WTC11 (cell line): ENCODE data around the gene POTEJ. TPM values are rescaled to one million over a fixed set of nuclear protein-coding genes. Genes with fewer than 3 reads are reported as not detected.
"Not testable (repeated sequence)": the region's sequence is repeated elsewhere in the genome, so short reads cannot be mapped to it uniquely, and the experiment has no call there.

Experiments
- ATAC-seq: fragments of 200-7000 bp; cut with Tn5 transposase; 2 replicates; pipeline ENCODE4 v1.10.0; 2021; ENCODE audit warnings: mild to moderate bottlenecking, moderate library complexity
- Bru-seq: library from RNA; stranded (reverse); fragments of 400-500 nt; gene quantifications from one replicate; lab custom pipeline; 2021; lab: Mats Ljungman, UMichigan
- CTCF ChIA-PET: fragments of 300-600 bp; sonication (Branson Sonifier 250); formaldehyde crosslinking; loops from one replicate; lab custom pipeline; 2021; ENCODE audit warnings: antibody characterized with exemption; lab: Charles Lee
- POLR2A ChIA-PET: fragments of 350-600 bp; sonication (Branson Sonifier 250); formaldehyde crosslinking; loops from one replicate; lab custom pipeline; 2021; ENCODE audit warnings: antibody characterized with exemption; lab: Charles Lee
- DNase-seq: peaks from one replicate; pipeline ENCODE4 v3.0.0; 2021; ENCODE audit warnings: low spot score
- H3K27ac Mint-ChIP-seq: 2 replicates; pipeline ENCODE4 v1.8.0; 2021; ENCODE audit warnings: mixed read lengths
- H3K27me3 Mint-ChIP-seq: 2 replicates; pipeline ENCODE4 v1.8.0; 2021; ENCODE audit warnings: low read depth, mild to moderate bottlenecking, moderate library complexity, mixed read lengths
- H3K36me3 Mint-ChIP-seq: 2 replicates; pipeline ENCODE4 v1.8.0; 2021; ENCODE audit warnings: mixed read lengths
- H3K4me1 Mint-ChIP-seq: 2 replicates; pipeline ENCODE4 v1.8.0; 2022; ENCODE audit warnings: mixed read lengths
- H3K4me3 Mint-ChIP-seq: 2 replicates; pipeline ENCODE4 v1.8.0; 2021; ENCODE audit warnings: mild to moderate bottlenecking, moderate library complexity, mixed read lengths
- H3K9me3 Mint-ChIP-seq: 2 replicates; pipeline ENCODE4 v1.8.0; 2021; ENCODE audit warnings: mixed read lengths
- long read RNA-seq, 3 experiments: library from RNA in 1 of 3; library from capped mRNA in 1 of 3; library from polyadenylated mRNA in 1 of 3; unstranded in 2 of 3; stranded (forward) in 1 of 3; transcript quantifications; one replicate each; pipeline ENCODE4 v2.0.0, GENCODE V29; 2021
- total RNA-seq: library from RNA; stranded (reverse); gene quantifications from 3 replicates; pipeline ENCODE4 v1.2.3, GENCODE V29; 2021

POTEJ gene
- total RNA-seq: 0.14 TPM in 1 of 3 replicates, not detected in the others
- percentile 23 among the genes with signal in this experiment for Bru-seq, nascent RNA
- long read RNA-seq, experiment 1: 0 reads
- long read RNA-seq, experiment 2: 0 reads
- long read RNA-seq, experiment 3: 0 reads

DNA sequence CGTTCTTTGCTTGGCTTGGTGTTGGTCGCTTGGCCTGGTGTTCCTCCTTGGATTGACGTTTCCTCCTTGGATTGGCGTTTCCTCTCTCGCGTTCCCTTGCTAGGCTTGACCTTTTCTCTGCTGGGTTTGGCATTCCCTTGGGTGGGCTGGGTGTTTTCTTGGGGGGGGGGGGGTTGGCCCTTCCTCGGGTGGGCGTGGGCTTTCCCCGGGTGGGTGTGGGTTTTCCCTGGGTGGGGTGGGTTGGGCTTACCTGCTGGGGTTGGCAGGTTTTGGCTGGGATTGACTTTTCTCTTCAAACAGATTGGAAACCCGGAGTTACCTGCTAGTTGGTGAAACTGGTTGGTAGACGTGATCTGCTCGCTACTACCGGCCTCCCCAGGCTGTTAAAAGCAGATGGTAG is at the start of gene POTEJ:
TSS of gene POTEJ (plus strand) at position 301 of the 400 bp plus-strand sequence. CDS start at position 394, 93 bp downstream.
- H3K36me3 Mint-ChIP-seq, H3K9me3 Mint-ChIP-seq, H3K4me1 Mint-ChIP-seq, H3K4me3 Mint-ChIP-seq, DNase-seq, POLR2A ChIA-PET, CTCF ChIA-PET, H3K27me3 Mint-ChIP-seq, H3K27ac Mint-ChIP-seq, ATAC-seq: not testable (repeated sequence)

DNA sequence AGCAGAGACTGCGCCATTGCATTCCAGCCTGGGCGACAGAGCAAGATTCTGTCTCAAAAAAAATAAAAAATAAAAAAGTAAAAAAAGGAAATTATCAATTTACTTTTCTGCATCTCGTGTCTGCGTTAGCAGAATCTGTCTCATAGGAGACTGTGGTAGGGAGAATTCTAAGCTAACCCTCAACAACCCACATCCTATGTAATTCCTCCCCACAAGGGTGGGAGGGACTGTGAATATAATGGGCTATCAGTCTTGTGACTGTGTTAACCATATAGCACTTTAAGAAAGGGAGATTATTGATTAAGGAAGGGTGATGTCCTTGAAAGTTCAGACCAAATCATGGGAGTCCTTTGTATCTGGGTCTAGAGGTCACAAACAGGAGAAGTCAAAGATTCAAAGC is 45.1 kb upstream of the POTEJ start:
- H3K27me3 Mint-ChIP-seq, H3K4me3 Mint-ChIP-seq, H3K9me3 Mint-ChIP-seq, DNase-seq, H3K27ac Mint-ChIP-seq, ATAC-seq, H3K36me3 Mint-ChIP-seq, CTCF ChIA-PET, H3K4me1 Mint-ChIP-seq, POLR2A ChIA-PET: not testable (repeated sequence)

DNA sequence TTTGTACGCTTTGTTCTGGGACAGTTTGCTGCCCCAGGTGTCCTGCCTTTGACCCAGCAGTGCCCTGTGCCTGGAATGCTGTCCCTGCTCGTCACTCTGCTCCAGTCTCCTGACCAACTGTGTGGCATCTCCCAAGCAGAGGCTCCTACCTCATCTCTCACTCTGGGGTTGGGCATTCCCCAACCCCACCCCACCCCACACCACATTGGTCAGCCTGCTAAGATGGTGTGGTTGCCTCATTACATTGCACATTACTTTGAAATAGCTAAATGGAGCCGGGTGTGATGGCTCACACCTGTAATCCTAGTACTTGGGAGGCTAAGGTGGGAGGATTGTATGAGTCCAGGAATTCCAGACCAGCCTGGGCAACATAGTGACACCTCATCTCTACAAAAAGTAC is 39.3 kb upstream of the POTEJ start:
- H3K4me3 Mint-ChIP-seq, H3K9me3 Mint-ChIP-seq, CTCF ChIA-PET, H3K4me1 Mint-ChIP-seq, H3K36me3 Mint-ChIP-seq, H3K27ac Mint-ChIP-seq, POLR2A ChIA-PET, H3K27me3 Mint-ChIP-seq, DNase-seq, ATAC-seq: not testable (repeated sequence)

DNA sequence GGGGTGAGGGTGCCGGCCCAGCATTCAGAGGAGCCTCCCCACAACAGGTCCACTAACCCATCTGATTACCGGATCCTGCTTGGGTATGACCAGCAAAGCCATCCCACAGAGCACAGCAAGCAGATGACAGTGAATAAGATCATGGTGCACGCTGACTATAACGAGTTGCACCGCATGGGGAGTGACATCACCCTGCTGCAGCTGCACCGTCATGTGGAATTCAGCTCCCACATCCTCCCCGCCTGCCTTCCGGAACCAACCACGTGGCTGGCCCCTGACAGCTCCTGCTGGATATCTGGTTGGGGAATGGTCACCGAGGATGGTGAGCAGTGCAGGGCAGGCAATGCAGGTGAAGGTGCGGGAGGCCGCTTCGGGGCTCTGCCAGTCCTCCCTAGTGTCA is 37.0 kb upstream of the POTEJ start:
- POLR2A ChIA-PET, H3K27ac Mint-ChIP-seq, DNase-seq, H3K4me3 Mint-ChIP-seq, H3K27me3 Mint-ChIP-seq, ATAC-seq, H3K36me3 Mint-ChIP-seq, H3K9me3 Mint-ChIP-seq, H3K4me1 Mint-ChIP-seq, CTCF ChIA-PET: not testable (repeated sequence)

DNA sequence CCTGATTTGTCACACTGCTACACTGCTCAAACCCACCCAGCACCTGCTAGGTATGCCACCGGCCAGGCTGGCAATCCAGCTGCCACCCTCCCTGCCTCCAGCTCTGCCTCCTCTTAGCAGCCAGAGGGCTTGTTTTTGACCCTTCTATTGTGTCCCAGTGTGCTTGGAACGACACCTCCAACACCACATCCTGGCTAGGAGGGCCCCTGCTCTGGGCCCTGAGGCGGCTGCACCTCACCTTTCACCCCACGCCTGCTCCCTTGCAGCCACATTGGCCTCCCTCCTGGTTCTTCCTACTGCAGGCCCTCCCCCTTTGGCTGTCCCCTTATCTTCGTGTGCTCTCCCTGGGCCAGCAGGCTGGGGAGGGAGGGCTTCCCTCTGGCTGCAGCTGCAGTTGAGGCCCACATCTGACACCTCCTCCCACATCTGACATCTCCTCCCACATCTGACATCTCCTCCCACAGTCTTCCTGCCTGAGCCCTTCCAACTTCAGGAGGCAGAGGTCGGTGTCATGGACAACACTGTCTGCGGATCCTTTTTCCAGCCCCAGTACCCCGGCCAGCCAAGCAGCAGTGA is 34.9 kb upstream of the POTEJ start:
- ATAC-seq, POLR2A ChIA-PET, H3K36me3 Mint-ChIP-seq, DNase-seq, H3K9me3 Mint-ChIP-seq, H3K27me3 Mint-ChIP-seq, H3K27ac Mint-ChIP-seq, H3K4me1 Mint-ChIP-seq, CTCF ChIA-PET, H3K4me3 Mint-ChIP-seq: not testable (repeated sequence)

DNA sequence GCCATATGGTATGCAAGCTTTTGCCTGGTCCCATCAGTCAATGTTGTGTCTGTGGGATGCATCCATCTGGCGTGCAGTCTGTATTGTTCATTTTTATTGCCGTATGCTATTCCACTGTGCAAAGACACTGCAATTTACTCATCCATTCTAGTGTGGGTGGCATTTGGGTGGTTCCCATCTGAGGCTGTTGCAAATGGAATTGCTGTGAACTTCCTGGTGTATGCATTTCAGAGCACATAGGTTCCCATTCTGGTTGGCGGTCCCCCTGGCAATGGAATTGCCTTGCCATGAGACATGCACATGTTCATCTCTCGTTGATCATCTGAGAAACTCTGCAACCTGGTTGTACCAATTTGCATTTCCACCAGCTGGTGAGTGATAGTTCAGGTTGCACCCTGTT is 33.7 kb upstream of the POTEJ start:
- H3K36me3 Mint-ChIP-seq, POLR2A ChIA-PET, DNase-seq, H3K27me3 Mint-ChIP-seq, H3K9me3 Mint-ChIP-seq, ATAC-seq, CTCF ChIA-PET, H3K4me1 Mint-ChIP-seq, H3K27ac Mint-ChIP-seq, H3K4me3 Mint-ChIP-seq: not testable (repeated sequence)

DNA sequence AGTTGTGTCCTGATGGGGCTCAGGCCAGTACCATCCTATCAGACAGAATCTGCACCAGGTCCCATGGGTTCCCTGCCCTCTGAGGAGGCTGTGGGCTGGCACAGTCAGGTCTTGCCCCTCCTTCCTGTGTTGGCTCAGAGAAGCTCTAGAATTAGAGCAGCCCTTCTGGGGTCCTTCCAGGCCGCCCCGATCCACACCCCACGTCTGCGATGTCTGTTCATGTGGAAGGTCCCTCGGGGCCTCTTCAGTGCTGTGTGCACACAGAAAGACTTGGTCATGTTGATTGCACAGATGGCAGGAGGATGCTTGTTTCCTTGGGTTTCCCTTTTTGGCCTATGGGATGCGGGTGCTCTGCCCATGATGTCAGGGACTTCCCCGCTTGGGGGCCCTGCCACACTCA is 32.1 kb upstream of the POTEJ start:
- H3K9me3 Mint-ChIP-seq, H3K4me3 Mint-ChIP-seq, H3K27me3 Mint-ChIP-seq, H3K4me1 Mint-ChIP-seq, CTCF ChIA-PET, H3K27ac Mint-ChIP-seq, DNase-seq, ATAC-seq, H3K36me3 Mint-ChIP-seq, POLR2A ChIA-PET: not testable (repeated sequence)

DNA sequence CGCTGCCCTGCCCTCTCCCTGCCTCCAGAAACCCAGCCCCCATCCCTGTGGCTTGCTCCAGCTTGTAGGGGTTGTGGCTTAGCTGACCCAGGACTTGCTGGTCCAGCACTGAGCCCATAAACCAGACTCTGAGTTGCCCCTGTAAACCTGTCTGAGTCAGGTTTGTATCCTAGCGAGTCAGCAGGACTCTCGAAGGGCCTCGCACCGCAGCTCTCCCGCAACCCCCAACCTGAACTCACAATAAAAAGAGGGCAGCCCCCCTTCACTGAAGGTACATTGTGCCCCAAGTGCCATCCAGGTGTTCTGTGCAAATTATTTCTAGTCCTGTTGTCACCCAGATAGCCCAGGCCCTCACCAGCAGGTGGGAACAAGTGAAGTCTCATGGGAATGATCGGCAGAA is 29.7 kb upstream of the POTEJ start:
- POLR2A ChIA-PET, H3K36me3 Mint-ChIP-seq, H3K4me3 Mint-ChIP-seq, CTCF ChIA-PET, H3K27ac Mint-ChIP-seq, DNase-seq, H3K9me3 Mint-ChIP-seq, H3K27me3 Mint-ChIP-seq, ATAC-seq, H3K4me1 Mint-ChIP-seq: not testable (repeated sequence)

DNA sequence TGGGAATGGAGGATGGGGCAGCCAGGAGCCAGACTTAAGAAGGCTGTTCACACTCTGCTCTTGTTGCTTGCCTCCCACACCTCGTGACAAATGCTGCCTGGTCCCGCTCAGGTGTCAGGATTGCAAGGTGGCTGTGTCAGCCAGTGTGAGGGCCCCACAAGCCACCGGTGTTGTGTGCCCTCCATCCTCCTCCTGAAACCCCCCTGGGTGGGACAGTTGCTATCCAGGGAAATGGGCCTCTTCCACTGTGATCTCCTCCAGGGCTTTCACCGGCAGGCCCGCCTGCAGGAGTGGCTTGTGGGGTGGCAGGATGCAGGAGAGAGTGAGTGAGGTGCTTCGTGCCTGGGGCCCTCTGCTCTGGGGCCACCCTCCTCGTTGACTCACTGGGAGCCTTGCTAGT is 28.3 kb upstream of the POTEJ start:
- POLR2A ChIA-PET, H3K4me1 Mint-ChIP-seq, H3K4me3 Mint-ChIP-seq, H3K27ac Mint-ChIP-seq, DNase-seq, H3K9me3 Mint-ChIP-seq, ATAC-seq, H3K36me3 Mint-ChIP-seq, H3K27me3 Mint-ChIP-seq, CTCF ChIA-PET: not testable (repeated sequence)

DNA sequence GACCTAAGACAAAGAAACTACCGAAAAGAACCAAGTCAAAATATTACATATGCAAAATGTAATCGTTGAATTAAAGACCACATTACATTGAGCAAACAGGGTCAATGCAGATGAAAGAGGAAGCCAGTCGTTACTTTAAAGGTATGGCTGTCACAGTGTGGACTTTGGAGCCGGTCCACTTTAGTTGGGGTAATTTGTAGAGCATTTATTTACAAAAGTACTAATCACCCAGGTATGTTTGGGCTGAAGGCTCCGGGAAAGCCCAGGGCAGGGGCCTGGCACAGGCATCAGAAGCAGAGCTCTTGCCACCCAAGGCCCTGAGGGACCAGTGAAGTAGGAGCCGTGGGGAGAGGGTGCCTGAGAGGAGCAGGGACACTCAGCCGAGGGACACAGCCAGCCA is 27.7 kb upstream of the POTEJ start:
- ATAC-seq, H3K27ac Mint-ChIP-seq, H3K9me3 Mint-ChIP-seq, H3K4me1 Mint-ChIP-seq, H3K36me3 Mint-ChIP-seq, POLR2A ChIA-PET, H3K4me3 Mint-ChIP-seq, DNase-seq, CTCF ChIA-PET, H3K27me3 Mint-ChIP-seq: not testable (repeated sequence)

DNA sequence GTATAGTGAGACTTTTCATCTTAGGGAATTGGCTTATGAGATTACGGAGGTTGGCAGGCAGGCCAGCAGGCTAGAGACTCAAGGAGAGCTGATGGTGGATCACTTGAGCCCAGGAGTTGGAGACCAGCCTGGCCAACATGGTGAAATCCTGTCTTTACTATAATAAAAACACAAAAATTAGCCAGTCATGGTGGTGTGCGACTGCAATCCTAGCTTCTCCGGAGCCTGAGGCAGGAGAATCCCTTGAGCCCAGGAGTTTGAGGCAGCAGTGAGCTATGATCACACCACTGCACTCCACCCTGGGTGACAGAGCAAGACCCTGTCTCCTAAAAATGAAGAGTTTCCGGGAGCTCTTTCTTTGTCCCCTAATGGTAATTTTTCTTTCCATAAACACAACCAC is 26.5 kb upstream of the POTEJ start:
- H3K36me3 Mint-ChIP-seq, H3K9me3 Mint-ChIP-seq, POLR2A ChIA-PET, ATAC-seq, H3K4me1 Mint-ChIP-seq, H3K4me3 Mint-ChIP-seq, H3K27me3 Mint-ChIP-seq, CTCF ChIA-PET, DNase-seq, H3K27ac Mint-ChIP-seq: not testable (repeated sequence)

DNA sequence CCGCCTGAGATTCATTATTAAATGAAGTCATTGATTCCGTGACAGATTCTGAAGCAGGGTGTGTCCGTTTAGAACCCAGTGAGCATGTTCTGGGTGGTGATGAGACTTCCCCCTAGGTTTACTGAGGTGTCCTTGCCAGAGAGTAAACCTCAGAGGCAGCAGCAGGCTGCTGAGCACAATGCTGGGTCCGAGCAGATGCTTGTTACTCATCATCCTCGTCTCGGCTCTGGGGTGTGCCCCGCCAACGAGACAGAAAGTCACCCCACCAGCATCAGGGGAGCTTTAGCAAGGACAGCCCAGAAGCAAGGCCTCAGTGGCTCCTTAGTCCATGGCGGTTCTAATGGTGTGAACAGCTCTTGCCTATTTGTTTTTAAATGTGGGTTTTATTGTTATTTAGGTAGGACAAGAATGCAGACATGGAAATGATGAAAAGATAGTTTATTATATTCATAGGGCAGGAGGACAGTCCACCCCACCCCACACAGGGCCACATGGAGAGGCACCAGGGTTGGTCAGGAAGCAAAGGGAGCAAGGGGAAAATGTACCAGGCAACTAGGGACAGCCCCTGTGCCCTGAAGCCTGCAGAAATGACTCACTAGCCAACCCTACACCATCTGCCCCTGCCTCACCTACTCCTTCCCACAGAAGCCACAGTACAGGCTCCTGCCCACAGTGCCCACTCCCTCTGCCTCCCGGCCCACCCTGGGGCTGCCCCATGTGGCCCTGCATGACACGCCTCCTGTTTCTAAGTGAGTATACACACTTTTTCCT is 22.4 kb upstream of the POTEJ start:
- H3K4me3 Mint-ChIP-seq, DNase-seq, H3K36me3 Mint-ChIP-seq, H3K27ac Mint-ChIP-seq, H3K4me1 Mint-ChIP-seq, H3K27me3 Mint-ChIP-seq, H3K9me3 Mint-ChIP-seq, ATAC-seq, POLR2A ChIA-PET, CTCF ChIA-PET: not testable (repeated sequence)
